Right renal pelvis (tissue), 4 donors: ENCODE results near the gene IL17RD. TPM values are rescaled to one million over a fixed set of nuclear protein-coding genes. Genes with fewer than 3 reads are reported as not detected.
A peak's percentile ranks its signal among the peaks of the same experiment; 100 is the strongest.

Source experiments
- DNase-seq, 4 donors: peaks; one replicate each; pipeline ENCODE4 v3.0.0-alpha.2; 2013; ENCODE audit warnings: low read depth in 4 of 4, low spot score in 3 of 4, missing footprints in 1 of 4
- polyA plus RNA-seq, 4 donors: library from polyadenylated mRNA; unstranded; fragments of 120-200 nt; gene quantifications; one replicate each; pipeline ENCODE4 v1.2.1, GENCODE V29; 2013; ENCODE audit not compliant: insufficient read length in 4 of 4

IL17RD gene
- polyA plus RNA-seq, 4 donors = 48.0 to 54.7 (median 52.6) TPM

DNA sequence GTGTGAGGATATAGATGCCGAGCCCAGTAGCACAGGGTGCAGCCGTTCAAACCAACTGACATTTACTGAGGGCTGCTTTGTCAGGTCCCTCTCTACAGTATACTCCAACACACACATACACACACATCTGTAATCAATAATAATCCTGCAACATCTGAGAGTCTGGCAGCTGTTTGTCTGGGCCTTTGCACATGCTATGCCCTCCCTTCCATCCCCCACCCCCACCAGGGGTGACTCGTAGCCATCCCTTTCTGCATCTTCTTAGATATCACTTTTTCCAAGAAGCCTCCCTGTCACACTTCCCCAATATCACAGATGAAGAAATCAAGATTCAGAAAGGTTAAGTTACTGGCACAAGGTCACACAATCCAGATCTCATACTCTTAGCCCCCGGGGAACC is 91.0 kb downstream of the IL17RD start:
- no peak for DNase-seq

DNA sequence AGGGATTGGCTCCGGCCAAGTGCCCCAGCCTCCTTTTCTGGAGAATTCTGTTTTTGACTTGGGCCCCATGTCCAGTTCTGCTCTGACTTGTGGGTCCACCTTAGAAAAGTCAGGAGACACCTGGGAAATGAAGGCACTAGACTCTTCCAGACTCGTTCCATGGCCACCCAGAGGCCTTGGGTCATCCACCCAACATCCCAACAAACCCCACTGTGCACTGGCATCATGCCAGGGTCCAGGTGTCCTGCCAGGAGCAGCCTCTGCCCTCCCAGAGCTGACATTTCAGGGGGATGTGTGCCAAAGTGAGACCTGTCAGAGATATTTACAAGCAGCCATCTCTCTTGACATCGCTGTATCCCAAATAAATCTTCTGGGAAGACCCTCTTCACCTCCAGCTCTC is 91.5 kb downstream of the IL17RD start:
- no peak for DNase-seq

DNA sequence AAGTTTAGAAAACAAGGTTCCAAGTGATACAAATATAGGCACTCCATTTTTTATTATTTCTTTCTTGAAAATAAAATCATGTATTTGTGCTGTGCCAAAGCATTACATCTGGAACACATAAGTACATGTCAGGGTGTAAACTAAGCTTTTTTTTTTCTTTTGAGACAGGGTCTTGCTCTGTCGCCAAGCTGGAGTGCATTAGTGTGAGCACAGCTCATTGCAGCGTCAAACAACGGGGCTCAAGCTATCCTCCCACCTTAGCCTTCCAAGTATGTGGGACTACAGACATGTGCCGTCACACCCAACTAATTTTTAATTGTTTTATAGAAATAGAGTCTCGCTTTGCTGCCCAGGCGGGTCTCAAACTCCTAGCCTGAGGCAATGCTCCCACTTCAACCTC is 95.7 kb downstream of the IL17RD start:
- DNase-seq = no peak

DNA sequence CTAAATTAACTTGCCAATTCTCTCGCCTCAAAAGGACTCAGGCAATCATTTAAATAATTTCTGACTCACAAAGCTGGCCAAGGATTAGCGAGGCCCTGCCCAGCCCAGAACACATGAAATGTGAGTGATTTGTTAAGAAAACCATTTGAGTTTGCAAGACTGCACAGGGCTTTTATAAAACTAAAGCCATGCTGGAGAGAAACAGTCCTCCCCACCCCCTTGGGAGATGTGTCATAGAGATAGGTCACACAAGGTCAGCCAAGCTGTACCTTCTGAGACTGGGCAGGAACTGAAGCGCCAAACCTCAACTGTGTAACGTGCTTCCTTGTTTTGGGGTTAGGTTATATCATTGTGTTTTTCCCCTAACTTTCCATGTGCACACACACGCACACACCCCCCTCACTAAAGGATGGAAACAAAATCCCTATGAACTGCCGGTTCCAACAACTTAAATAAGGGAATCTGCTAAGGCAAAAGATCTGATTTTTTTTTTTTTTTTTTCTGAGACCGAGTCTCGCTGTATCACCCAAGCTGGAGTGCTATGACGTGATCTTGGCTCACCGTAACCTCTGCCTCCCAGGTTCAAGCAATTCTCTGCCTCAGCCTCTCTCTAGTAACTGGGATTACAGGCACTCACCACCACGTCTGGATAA is 96.6 kb downstream of the IL17RD start:
- DNase-seq = no peak

DNA sequence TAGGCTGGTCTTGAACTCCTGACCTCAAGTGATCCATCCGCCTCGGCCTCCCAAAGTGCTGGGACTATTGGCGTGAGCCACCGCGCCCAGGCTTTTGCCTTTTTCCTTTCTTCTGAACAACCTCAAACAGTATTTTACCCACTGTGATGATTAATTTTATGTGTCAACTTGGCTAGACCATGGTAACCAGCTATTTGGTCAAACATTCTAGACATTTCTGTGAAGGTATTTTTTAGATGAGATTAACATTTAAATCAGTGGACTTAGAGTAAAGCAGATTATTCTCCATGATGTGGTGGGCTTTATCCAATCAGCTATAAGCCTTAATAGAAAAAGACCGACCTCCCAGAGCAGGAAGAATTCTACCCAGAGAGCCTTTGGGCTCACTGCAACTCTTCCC is 98.7 kb downstream of the IL17RD start:
- DNase-seq = no peak

DNA sequence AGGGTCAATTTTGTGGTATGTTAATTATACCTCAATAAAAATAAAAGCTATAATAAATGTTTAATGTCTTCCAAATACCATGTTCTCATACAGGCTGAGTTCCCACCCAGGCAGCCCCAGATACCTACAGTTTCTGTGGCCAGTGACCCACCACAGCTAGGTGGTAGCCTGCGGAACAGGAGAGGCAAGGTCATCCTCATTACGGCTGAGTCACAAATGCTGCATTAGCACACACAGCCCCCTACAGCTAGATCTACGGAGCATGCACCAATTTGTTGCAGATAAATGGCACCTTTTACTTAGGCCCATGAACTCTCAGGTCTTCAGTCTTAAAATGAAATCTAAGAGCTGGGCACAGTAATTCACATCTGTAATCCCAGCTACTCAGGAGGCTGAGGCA is 99.6 kb downstream of the IL17RD start:
- no peak for DNase-seq

DNA sequence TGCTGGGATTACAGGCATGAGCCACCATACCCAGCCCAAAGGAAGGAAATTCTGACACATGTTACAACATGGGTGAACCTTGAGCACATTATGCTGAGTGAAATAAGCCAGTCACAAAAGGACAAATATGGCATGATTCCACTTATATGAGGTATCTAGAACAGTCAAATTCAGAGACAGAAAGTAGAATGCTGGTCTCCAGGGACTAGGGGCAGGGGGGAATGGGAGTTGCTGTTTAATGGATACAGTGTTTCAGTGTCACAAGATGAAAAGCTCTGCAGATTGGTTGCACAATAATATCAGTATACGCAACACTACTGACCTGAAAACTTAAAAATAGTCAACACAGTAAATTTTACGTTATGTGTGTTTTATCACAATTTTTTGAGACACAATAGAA is 100.6 kb downstream of the IL17RD start:
- DNase-seq = no peak

DNA sequence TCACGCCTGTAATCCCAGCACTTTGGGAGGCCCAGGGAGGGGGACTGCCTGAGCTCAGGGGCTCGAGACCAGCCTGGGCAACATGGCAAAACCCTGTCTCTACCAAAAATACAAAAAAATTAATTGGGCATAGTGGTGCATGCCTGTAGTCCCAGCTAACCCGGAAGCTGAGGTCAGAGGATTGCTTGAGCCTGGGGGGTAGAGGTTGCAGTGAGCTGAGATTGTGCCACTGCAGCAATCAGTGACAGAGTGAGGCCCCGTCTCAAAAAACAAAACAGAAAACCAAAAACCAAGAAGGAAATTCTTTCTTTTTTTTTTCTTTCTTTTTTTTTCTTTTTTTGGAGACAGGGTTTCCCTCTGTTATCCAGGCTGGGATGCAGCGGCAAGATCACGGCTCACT is 101.2 kb downstream of the IL17RD start:
- no peak for DNase-seq

DNA sequence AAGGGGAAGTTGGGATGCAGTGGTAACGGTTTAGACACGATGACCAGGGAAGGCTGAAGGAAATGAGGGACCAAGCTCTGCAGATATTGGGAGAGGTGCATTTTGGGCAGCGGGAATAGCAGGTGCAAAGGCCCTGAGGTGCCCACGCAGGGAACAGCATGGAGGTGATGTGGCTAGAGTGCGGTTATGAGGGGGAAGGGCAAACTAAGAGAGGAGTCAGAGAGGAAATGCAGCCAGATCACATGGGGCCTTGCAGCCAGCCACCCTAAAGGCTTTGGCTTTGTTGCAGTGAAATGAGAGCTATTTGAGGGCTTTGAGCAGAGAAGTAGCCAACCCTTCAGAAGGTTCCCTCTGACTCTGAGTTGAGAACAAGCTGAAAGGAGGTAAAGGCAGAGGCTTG is 102.1 kb downstream of the IL17RD start:
- DNase-seq = no peak

DNA sequence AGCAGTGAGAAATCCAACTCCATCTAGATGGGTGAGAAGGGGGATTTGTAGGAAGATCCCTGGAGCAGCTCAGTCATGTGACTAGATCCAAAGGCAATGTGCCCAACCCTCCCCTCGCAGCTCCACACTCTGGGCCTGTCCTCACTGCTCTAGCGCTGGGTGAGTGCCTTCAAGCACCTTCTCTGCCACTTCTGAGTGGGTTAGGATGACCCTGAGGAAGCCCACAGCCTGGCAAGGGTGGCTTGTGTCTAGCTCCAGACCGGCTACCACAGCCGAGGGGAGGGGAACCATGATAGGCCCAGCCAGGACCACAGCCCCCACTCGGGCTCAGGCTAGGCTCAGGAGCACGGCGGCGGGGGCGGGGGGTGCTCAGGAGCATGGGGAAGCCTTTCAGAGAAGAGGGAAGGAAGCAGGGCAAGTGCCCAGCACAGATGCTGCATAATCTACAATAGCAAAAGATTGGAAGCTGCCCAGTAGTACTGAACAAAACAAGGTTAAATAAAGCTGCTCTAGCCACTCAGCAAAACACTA is 103.0 kb downstream of the IL17RD start:
- no peak for DNase-seq

DNA sequence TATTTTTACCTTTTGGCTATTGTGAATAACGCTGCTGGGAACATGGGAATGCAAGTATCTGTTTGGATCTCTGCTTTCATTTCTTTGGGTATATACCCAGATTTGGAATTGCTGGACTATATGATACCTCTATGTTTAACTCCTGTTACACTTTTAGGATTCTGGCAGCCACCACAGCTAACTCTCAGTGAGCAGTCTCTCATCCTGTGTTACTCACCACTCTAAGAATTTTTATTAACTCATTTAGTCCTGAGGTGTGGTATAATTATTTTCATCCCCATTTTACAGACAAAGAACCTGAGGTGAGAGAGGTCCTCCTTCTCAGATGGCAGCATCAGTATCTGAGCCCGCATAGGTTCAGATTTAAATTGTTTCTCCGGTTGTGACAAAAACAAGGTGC is 103.6 kb downstream of the IL17RD start:
- no peak for DNase-seq

DNA sequence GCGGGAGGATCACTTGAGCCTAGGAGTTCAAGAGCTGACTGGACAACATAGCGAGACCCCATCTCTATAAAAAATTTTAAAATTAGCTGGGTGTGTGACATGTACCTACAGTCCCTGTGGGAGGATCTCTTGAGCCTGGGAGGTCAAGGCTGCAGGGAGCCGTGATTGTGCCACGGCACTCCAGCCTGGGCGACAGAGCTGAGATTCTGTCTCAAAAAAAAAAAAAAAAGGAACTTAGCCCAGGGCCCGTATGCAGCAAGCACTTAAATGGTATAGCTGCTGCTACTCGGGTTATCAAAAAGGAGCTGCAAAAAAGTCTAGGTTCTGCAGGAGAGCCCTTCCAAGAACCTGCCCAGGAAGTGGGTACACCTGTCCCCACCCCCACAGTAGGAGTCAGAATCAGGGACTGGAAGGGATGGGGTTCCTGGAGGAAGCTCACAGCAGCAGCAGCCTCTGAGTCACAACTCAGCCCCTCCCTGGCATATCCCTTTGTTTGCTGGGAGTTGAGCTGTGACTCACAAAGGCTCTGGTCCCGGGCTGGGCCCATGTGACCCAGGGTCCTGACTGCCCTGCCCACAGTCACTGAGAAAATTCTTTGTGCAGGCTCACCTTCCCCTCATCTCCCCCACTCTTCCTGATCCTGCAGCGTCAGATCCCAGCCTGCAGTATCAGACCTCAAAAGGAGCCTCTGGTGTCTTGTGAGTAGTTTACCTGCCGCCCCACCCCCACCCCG is 104.9 kb downstream of the IL17RD start, which contains the start of gene SPATA12:
Gene SPATA12, plus strand, starts transcription at position 576 of the 733 bp plus-strand sequence. CDS start 13,031 bp downstream, outside the sequence.
- DNase-seq = no peak

DNA sequence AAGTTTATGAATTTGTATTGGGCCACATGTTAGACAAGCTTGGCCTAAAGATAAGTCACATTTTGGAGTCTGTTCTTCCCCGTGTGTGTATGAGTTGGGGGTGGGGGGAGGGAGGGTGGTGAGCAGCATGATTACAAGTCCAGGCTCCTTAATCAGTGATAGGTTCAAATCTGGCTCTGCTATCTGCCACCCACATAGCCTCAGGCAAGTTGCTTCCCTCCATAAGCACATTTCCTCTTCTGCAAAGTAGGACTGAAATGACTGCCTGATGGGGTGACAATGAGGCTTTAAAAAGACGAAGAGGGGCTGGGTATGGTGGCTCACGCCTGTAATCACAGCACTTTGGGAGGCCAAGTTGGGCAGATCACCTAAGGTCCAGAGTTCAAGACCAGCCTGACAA is 105.7 kb downstream of the IL17RD start:
- DNase-seq = no peak

DNA sequence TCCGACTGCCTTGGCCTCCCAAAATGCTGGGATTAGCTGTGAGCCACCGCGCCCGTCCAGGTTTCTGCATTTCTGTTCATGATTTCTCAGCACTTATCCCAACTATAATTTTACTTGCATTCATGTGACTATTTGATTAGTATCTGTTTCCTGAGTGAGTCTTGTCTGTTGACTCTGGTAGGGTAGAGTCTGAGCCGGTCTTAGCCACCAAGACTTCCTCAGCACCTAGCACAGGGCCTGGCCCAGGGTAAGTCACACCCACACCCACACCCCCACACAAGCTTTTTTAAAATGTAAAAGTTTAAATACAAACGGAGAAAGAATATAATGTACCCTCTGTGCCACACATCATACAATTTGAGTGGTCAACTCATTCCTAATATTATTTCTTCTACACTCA is 107.8 kb downstream of the IL17RD start:
- no peak for DNase-seq

DNA sequence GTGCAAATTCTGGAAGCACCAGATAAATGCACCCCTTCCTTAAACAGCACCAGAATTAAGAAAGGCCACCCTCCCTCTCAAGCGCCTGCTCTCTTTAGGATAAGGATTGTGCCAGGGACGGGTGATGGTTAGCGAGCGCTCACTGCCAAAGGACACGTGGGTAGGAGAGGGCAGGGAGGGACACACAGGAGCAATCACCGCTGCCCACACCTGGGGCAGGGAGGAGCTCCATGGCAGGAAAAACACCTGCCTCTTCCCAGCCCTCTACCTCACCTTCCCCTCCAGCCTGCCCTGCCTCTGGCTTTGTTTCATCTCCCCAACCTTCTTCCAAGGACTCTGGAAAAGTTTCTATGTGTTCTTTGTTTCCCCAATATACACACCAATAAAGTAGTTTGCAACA is 112.0 kb downstream of the IL17RD start:
- no peak for DNase-seq

DNA sequence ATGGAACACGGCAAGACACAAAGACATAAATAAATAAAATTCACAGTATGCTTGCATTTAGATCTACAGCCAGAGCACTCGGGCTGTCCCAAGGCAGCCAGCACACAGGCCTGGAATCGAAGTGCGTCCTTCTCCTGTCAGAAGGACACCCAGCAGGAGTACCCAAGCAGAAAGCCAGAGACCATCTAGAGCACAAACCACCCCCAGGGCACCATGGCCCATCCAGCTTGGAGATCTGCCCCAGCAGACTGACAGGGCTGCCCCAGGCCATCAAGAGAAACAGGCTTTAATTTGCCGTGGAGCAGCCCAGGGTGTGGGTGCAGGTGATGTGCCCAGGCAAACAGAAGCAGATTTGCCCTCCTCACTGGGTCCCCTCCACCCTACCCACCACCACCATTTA is 112.5 kb downstream of the IL17RD start:
- DNase-seq = no peak

DNA sequence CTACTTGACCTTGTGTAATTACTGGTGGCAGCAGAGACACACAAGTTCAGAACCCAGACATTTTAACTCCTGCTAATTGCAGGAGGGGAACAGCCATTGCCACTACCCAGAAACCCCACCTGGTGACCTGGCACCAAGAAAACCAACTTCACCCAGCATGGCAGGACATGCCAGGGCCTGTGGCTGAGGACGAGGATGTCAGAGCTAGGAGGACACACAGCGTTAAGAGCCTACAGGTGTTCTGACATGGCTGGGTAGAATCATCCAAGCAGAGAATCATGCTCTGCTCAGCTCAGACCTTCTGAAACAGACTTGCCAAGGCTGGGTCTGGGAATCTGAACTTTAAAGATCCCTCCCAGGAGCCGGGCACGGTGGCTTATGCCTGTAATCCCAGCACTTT is 116.4 kb downstream of the IL17RD start:
- DNase-seq = no peak

DNA sequence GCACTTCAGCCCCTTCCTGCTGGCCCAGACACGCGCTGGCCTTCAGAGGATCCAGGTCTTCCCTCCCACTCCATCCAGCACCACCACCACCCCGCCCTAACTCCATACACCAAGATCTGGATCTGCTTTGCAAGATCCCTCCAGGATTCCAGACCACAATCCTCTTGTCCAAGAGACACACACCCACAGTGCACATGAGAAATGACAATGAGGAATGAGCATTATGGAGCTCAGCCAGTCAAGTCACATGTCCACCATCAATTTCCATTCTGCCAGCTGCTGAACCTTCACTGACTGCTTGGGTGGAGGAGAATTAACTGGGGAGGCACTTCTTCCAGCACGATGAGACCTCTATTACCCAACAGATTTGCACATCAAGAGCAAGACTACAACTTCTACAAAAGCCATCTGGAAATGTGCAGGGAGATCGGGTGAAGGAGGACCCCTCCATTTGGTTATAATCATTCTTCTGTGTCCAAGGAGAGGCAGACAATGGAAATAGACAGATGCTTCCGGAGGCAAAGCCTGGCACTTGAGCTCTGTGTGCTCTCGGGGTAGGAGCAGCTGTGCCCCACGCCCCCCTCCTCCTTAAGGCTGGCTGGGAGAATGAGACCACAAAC is 117.0 kb downstream of the IL17RD start:
- peak in 1 of 4 donors; percentile 39 for DNase-seq

DNA sequence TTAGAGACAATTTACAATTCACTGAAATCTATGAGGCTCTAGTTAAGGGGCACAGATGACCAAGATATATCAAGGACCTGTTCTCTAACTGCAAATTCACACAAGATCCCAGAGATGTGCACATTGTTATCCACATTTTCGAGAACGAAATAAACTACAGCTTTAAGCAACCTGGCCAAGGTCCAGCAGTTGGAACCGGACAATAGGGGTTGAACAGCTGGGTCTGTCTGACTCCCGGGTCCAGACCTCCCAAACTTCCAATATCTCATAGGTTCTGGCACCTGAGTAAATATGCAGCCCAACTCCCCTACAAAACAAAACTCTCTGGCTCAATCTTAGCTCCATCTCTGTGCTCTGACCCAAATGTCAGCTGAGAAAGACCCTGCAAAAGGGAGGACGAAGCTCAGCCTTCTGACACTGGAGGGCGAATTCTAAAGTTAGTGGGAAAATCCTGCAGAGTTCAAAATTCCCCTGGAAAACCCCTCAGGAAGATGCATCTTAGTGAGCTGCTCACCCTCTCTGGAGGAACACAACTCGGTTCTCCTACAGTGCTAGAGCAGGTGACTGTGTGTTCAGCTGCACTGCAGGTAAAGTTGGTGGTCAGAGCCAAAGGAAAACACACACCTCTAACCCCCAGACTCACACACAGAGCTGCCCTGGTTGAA is 118.9 kb downstream of the IL17RD start:
- no peak for DNase-seq

DNA sequence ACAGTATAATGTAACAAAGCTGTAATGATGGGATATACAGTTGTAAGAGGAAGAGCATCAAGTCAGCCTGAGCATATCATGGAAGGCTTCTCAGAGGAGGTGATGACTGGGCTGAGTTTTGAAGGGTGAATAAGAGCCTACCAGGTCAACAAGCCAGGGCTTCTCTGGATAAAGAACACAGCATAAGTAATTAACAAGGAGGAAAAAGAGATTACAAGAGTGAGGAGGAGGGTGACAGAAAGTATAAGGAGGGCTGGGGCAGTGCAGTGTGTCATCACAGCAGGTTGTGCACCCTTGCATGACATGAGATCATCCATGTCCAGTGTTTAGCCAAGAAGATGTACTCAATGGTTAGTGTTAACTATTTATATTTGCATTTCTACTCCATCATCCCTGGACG is 121.6 kb downstream of the IL17RD start:
- no peak for DNase-seq

DNA sequence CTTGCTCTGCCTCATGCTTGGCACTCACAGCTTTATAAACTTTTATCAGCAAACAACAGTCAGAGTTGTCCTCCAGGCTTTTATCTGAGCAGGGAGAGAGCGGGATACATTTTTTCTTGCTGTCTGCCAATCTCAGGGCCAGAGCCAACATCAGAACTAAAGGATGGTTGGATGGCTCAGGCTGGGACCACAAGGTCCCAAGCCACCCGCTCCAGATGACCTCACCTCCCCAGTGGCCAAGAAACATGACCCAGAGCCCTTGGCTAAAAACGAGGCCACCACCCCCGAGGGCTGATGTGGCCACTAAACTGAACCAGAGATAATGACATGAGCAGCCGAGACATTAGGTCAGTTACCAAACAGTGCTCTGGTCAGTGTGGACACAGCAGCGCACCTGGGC is 123.5 kb downstream of the IL17RD start:
- DNase-seq = no peak
